Choroid plexus epithelial cell (primary cell): Measurements from ENCODE around the gene KCNQ5.
A peak's percentile ranks its signal among the peaks of the same experiment; 100 is the strongest.
"Not testable (repeated sequence)": the region's sequence is repeated elsewhere in the genome, so short reads cannot be mapped to it uniquely, and the experiment has no call there.

Experiments used
- DNase-seq: peaks from one replicate; pipeline ENCODE4 v3.0.0-alpha.2; 2010; ENCODE audit warnings: low read depth
- H3K4me3 ChIP-seq: 2 replicates; pipeline ENCODE4 v1.5.1; 2011; ENCODE audit warnings: low read depth, mild to moderate bottlenecking, control low read depth, low read length, moderate library complexity
- TF ChIP-seq, protein P1 (sequence below): conservative IDR thresholded peaks from 2 replicates; pipeline ENCODE4 v1.5.1; 2011; ENCODE audit warnings: low read depth, mild to moderate bottlenecking, control low read depth, inconsistent platforms, low read length, moderate library complexity

KCNQ5 gene

GRCh38 chr6:72894091-72894490 is 272.2 kb downstream of the KCNQ5 start:
- TF ChIP-seq, protein P1, sequence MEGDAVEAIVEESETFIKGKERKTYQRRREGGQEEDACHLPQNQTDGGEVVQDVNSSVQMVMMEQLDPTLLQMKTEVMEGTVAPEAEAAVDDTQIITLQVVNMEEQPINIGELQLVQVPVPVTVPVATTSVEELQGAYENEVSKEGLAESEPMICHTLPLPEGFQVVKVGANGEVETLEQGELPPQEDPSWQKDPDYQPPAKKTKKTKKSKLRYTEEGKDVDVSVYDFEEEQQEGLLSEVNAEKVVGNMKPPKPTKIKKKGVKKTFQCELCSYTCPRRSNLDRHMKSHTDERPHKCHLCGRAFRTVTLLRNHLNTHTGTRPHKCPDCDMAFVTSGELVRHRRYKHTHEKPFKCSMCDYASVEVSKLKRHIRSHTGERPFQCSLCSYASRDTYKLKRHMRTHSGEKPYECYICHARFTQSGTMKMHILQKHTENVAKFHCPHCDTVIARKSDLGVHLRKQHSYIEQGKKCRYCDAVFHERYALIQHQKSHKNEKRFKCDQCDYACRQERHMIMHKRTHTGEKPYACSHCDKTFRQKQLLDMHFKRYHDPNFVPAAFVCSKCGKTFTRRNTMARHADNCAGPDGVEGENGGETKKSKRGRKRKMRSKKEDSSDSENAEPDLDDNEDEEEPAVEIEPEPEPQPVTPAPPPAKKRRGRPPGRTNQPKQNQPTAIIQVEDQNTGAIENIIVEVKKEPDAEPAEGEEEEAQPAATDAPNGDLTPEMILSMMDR, result no peak
- H3K4me3 ChIP-seq, result no peak overlapping the region
- no peak for DNase-seq

DNA sequence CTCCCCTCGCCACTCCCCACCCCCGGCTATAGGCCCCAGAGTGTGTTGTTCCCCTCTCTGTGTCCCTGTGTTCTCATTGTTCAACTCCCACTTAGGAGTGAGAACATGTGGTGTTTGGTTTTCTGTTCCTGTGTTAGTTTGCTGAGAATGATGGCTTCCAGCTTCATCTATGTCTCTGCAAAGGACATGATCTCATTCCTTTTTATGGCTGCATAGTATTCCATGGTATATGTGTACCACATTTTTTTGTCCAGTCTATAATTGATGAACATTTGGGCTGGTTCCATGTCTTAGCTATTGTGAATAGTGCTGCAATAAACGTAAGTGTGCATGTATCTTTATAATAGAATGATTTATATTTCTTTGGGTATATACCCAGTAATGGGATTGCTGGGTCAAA is 276.4 kb downstream of the KCNQ5 start:
- not testable (repeated sequence) for DNase-seq, H3K4me3 ChIP-seq

GRCh38 chr6:72905705-72906478 is 284.0 kb downstream of the KCNQ5 start:
- TF ChIP-seq, protein P1, result no peak

GRCh38 chr6:72911463-72912155 is 289.7 kb downstream of the KCNQ5 start:
- TF ChIP-seq, protein P1, result no peak
- no peak overlapping the region for H3K4me3 ChIP-seq
- DNase-seq, result peak; percentile 27

More at GRCh38 chr6:72905705-72906478, 284.0 kb downstream of the KCNQ5 start:
- H3K4me3 ChIP-seq, result no peak overlapping the region
- DNase-seq, result no peak

GRCh38 chr6:72913797-72914196 is 291.9 kb downstream of the KCNQ5 start:
- no peak overlapping the region for H3K4me3 ChIP-seq
- DNase-seq, result no peak
- TF ChIP-seq, protein P1, result no peak

DNA sequence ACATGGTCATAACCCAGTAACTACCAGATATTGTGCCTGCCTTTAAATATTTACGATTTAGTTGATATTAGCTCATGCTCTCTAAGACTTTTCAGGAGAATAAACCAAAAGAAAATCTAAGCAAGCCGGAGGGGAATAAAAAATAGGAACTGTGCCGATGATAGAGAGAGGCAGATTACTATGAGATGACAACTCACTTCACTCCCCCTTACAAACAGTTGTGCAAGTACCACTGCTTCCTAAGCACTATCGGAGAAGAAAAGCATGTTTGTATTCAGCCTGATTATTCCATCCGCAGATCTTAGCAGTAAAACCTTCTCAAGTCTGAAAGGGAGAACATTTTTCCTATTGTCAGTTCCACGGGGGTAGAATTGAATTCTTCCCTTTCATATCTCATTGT is 294.4 kb downstream of the KCNQ5 start:
- DNase-seq, result no peak

GRCh38 chr6:72916906-72917305 is 295.0 kb downstream of the KCNQ5 start:
- no peak overlapping the region for H3K4me3 ChIP-seq
- DNase-seq, result no peak
- TF ChIP-seq, protein P1, result no peak

More for the DNA sequence above, 294.4 kb downstream of the KCNQ5 start:
- no peak overlapping the region for H3K4me3 ChIP-seq
- TF ChIP-seq, protein P1, result no peak
